DOHH2 (cell line): ENCODE results near the gene AIG1.

Experiments
- CTCF ChIP-seq: fragments of 200-600 bp; sonication (generic); IDR thresholded peaks from one replicate; pipeline ENCODE4 v1.5.1; 2014; ENCODE audit warnings: antibody characterized with exemption, mild to moderate bottlenecking, low read depth, low read length; ENCODE audit not compliant: poor library complexity, severe bottlenecking
- EZH2phosphoT487 ChIP-seq: fragments of 200-600 bp; sonication (generic); IDR thresholded peaks from 2 replicates; pipeline ENCODE4 v1.6.1; 2017; ENCODE audit warnings: borderline replicate concordance, mild to moderate bottlenecking, antibody characterized with exemption, low read length, moderate library complexity, mixed read lengths

GRCh38 chr6:143215771-143216170, 155.1 kb downstream of the AIG1 start:
- TF ChIP-seq CTCF (no peak), EZH2phosphoT487 (no peak)
